ENCODE results near the gene NUCB1.
"Not testable (repeated sequence)": the region's sequence is repeated elsewhere in the genome, so short reads cannot be mapped to it uniquely, and the experiment has no call there.

The NUCB1 gene

DNA sequence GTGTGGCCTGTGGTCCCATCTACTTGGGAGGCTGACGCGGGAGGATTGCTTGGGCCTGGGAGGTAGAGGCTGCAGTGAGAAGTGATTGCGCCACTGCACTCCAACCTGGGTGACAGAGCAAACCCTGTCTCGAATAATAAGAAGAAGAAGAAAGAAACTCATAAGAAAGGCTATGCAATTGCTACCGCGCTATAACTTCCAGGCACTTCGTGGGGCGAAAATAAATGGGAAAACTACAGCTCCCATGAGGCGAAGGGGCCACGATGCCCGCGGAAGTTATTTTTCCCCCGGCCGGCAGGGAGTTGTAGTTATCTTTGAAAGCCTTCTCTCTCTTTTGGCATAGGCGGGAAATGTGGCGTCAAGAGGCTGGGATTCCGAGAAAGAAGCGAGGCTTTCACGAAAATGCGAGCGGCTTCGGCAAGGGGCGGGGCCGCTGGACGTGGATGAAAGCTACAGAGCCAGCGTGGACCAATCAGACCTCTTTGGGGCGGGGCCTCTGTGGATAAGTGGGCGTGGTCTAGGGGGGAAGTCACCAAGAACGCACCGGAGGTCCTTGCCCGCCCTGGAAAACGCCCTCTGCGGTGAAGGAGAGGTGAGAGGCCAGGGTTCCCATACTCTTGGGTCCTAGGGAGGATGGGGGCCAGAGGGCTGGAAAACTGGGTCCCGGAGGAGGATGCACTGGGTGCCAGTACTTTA lies at the start of gene NUCB1:
NUCB1 (plus strand) TSS at position 532 of the 696 bp plus-strand sequence. CDS start 485 bp downstream, outside the sequence.
- DNase-seq (ENCODE audit: low read depth) = peak; percentile 99

DNA sequence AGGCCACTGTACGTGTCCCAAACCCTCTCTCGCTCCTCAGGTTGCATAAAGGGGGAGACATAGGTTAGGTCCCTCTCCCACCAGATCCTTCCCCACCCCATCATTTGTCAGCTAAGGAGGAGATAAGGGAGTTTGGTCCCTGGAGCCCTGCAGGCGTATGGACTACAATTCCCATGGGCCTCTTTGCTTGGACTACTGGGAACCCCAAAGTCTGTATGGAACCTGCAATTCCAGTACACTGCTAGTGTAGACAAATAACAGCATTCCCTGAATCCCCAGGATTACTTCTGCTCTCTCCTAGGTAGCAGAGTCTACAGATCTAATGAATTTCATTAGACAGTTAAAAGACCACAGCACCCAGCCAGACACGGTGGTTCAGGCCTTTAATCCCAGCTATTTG lies 47.8 kb upstream of the NUCB1 start:
- DNase-seq (ENCODE audit: low read depth) = no peak

GRCh38 chr19:48853483-48853882 lies 46.6 kb upstream of the NUCB1 start:
- no peak for DNase-seq (ENCODE audit: low read depth)

DNA sequence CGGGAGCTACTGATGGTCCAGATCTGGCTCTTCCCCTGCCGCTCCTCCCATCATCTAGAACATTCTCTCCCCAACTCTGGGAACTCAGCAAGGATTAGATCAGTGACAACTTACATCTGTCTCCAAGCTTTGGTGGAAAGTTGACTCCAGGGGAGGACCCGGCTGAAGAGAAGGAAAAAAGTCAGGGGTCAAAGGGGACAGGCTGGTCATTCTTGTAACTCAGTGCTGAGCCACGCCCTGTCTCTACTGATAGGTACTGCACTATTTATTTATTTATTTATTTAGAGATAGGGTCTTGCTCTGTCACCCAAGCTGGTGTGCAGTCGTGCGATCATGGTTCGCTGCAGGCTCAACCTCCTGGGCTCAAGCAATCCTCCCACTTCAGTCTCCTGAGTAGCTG lies 46.0 kb upstream of the NUCB1 start:
- DNase-seq (ENCODE audit: low read depth) = no peak

DNA sequence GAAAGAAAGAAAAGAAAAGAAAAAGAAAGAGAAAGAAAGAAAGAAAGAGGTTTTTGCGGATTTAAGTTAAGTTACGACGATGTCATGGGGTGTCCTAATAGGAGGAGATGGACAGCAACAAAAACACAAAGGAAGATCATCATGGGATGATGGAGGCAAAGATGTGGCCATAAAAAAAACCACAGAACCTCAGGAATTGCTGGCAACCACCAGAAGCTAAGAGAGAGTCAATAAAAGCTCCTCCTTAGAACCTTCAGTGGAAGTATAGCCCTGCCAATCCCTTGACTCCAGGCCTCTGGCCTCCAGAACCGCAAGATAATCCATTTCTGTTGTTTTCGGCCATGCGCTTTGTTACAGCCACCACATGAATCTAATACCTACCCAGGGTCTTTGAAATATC lies 43.2 kb upstream of the NUCB1 start:
- DNase-seq (ENCODE audit: low read depth) = no peak

DNA sequence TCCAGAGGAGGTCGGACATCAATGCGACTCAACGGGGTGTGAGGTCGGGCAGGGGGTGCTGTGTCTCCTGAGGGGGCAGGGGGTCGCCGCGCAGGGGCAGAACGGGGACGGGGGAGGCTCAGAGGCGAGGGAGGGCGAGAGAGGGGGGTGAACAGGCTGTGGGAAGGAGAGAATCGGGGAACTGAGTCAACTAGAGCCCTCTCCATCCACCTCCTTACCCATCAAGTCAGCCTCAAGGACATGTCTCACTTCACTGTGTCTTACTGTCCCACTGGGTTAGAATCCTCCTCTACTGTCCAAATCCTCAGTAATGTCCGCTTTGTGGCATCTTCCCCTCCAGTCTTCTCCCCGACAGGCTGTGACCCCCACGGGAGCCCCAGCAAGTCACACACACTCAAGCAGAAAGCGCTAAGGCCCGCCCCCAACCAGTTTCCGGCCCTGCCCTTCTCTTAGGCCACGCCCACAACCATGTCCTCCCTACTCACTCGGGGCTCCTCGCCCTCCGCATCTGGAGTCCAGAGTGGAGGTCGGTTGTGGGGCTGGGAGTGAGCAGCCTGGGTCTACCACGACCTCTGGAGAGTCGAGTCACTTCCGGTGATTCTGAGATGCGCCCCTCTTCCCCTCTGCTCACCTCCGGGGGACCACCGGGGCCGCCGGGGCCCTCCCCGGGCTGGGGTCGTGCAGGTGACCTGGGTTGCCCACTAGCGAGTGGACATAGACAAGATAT lies 41.0 kb upstream of the NUCB1 start:
- peak; percentile 67 for DNase-seq (ENCODE audit: low read depth)

- DNase-seq (ENCODE audit: low read depth) = no peak
These were observed 40.2 kb upstream of the NUCB1 start for GRCh38 chr19:48859711-48860572.

DNA sequence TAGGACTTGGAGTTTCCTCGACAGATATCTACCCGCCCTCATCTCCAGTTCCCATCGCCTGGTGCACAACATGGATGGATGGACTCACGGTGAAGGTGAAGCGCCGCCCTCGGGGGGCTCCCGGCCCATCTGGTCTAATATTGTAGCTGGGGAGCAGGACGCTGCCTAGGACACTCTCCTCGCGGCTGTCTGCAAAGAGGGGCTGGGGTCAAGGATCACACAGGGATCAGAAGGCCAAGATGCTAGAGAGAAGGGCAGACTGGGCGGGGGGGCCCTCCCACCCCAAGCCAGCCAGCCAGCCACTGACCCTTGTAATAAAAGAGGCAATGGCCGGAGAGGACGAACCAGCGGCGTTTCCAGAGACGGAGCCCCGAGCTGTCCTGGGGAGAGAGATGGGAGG lies 38.8 kb upstream of the NUCB1 start:
- no peak for DNase-seq (ENCODE audit: low read depth)

GRCh38 chr19:48862827-48863226 lies 37.3 kb upstream of the NUCB1 start:
- no peak for DNase-seq (ENCODE audit: low read depth)

DNA sequence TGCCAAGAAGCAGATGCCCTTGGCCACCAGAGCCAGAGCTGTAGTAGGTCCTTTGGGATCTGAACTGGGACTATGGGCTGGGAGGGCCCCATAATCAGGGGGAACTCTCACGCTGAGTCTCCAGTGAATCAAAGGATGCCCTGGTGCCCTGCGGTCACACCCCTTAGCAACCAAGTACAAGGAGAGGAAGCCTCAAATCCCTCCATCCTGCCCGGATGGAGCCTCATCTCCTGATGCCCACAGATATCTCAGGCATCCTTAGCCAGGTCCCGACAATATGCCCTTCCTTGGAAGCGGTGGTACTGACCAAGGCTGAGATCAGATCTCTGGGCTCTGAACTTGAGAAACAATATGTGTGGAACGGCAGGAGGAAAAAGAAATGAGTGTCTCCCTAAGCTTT lies 33.4 kb upstream of the NUCB1 start:
- DNase-seq (ENCODE audit: low read depth) = no peak

GRCh38 chr19:48867123-48867745 lies 32.9 kb upstream of the NUCB1 start:
- DNase-seq (ENCODE audit: low read depth) = no peak

DNA sequence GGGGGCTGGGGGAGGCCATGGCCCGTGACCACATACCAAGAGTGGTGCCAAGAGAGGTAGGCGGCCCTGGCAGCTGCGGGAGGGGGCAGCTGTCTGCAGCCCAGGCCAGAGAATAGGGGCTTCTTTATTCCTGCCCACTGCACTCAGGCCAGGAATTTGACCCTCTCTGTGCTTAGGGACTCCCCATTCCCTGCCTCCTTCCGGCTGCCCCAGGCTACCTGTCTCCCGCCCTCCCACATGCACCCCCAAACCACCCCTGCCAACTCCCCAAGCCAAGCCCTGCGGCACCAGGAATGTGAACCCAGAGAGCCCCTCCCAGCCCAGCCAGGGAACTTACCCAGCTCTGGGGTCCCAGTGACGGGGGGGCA lies 32.4 kb upstream of the NUCB1 start:
- no peak for DNase-seq (ENCODE audit: low read depth)

DNA sequence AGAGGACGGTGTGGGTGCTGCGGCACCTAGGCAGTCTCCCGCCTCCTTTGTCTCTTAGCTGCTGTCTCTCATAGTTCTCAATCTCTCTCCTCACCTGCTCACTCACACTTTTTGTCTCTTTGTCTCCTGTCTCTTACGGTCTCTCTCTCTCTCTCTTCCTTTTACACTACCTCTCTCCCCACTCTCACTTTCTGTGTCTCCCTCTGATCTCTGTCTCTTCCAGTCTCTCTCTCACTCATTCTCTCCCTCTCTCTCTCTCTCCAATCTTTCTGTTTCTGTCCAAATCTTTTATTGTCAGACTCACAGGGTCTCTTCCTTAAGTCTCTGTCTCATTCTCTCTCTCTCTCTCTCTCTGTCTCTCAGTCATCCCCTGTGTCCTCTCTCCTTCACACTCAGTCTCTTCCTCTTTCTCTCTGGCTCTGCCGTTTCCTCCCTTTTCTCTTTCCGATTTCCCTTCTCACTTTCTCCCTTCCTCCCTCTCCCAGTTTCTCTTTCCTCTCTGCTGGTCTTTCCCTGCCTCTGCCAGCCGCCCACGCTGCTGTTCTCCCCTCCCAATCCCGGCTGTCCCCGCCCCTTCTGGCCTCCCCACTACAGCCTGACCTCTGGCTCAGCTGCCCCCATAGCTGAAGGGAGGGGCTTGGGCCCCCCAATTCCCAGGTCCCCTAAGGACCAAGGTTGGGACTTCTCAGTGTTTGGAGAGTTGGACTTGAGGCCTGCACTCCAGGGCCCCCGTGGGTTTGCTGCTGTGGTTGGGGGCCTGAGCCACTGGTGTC lies 31.8 kb upstream of the NUCB1 start, which contains the start of gene PLEKHA4:
PLEKHA4 (minus strand) TSS at position 504 of the 773 bp plus-strand sequence. CDS start 997 bp downstream, outside the sequence.
- DNase-seq (ENCODE audit: low read depth) = no peak

GRCh38 chr19:48870048-48870447 lies 30.1 kb upstream of the NUCB1 start:
- DNase-seq (ENCODE audit: low read depth) = no peak

- not testable (repeated sequence) for DNase-seq (ENCODE audit: low read depth)
These were observed 28.5 kb upstream of the NUCB1 start for GRCh38 chr19:48871471-48872181.

DNA sequence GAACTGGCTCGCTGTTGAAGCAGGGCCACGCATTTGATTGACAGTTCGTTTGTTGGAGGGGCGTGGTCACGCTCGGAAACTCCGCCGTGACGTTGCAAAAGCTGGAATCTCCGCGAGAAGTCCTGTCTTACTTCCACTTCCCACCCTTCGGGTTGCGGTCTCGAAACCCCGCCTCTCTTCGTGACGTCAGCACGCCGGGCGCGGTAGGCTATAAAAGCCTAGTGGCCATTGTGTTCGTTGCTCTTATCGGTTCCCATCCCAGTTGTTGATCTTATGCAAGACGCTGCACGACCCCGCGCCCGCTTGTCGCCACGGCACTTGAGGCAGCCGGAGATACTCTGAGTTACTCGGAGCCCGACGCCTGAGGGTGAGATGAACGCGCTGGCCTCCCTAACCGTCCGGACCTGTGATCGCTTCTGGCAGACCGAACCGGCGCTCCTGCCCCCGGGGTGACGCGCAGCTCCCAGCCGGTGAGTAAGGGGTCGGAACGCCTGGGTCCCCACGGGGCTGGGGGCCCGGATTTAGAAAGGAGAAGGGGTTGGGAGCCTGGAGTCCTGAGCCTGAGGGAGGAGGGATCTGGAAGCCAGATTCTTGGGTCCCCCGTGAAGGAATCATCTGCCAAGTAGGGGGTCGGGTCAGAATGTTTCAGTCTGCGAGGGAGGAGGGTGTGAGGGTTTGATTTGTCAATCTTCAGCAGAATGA lies 27.8 kb upstream of the NUCB1 start, which contains the start of gene PPP1R15A:
PPP1R15A (plus strand) TSS at position 240 of the 702 bp plus-strand sequence. CDS start 813 bp downstream, outside the sequence.
- peak; percentile 98 for DNase-seq (ENCODE audit: low read depth)

DNA sequence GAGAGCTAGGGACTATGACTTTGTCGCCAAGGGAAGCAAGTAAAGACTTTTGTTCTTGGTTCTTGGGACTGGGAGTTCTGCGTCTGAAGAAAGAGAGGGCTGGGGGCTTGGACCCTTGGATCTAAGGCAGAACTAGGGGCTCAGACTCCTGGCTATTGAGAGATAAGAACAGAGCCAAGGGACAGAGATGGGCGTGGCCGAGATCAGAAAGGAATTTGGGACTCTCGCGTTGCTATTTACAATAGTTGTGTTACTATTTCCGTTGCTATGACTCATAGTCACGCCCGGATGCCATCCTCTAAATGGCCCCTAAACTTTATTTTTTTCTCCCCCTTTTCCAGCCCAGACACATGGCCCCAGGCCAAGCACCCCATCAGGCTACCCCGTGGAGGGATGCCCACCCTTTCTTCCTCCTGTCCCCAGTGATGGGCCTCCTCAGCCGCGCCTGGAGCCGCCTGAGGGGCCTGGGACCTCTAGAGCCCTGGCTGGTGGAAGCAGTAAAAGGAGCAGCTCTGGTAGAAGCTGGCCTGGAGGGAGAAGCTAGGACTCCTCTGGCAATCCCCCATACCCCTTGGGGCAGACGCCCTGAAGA lies 27.1 kb upstream of the NUCB1 start:
- peak; percentile 49 for DNase-seq (ENCODE audit: low read depth)

GRCh38 chr19:48873476-48874302 lies 26.4 kb upstream of the NUCB1 start:
- no peak for DNase-seq (ENCODE audit: low read depth)

Measured in stimulated activated CD8-positive, alpha-beta memory T cell treated with anti-CD3 and anti-CD28 coated beads, Interleukin-4, amount 100 ng/mL, for 24 hours (primary cell).